Measurements from ENCODE around the gene OBI1.
"Not testable (repeated sequence)": the region's sequence is repeated elsewhere in the genome, so short reads cannot be mapped to it uniquely, and the experiment has no call there.

Gene OBI1

DNA sequence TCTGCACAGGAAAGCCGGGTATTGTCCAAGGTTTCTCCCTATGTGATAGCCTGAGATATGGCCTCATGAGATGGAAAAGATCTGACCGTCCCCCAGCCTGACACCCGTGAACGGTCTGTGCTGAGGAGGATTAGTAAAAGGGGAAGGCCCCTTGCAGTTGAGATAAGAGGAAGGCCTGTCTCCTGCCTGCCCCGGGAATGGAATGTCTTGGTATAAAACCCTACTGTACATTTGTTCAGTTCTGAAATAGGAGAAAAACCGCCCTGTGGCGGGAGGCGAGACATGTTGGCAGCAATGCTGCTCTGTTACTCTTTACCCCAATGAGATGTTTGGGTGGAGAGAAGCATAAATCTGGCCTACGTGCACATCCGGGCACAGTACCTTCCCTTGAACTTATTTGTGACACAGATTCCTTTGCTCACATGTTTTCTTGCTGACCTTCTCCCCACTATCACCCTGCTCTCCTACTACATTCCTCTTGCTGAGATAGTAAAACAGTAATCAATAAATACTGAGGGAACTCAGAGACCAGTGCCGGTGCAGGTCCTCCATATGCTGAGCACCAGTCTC, 11.8 kb downstream of the OBI1 start:
- not testable (repeated sequence) for DNase-seq

DNA sequence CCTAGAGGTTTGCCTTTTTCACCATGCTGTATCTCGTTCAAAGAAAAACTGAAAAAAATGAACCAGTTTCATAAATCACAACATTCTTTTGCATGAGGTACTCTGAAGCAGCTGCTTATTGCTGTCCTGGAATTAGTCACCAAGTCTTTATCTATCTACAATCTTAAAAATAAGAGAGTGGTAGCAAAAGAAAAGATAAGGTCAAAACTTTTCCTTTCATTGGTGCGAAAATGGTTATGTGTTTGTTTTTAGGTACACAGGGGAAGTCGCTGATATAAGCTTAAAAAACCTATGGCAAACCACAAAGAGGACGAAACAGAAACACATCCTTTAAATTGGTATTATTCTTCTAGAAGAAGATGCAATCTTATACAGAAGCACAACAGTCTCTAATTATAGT, 20.7 kb downstream of the OBI1 start:
- no peak for DNase-seq

DNA sequence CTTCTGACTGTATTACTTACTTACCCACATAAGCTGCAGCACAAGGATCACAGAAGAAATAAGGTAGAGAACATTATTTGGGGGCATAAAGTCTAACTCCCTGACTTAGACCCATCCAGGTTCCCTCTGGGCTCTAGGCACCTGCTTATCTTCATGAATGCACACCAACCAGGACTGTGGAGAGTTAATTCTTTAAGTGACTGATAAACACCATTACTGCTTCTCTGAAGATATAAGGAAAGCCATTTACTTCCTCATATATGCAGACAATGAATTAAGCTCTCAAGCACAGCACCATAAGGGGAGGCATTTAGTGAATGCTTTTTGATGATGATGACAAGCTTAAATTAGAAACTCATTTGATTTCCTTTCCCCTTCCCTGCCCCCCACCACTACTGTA, 22.5 kb downstream of the OBI1 start:
- DNase-seq, result no peak

DNA sequence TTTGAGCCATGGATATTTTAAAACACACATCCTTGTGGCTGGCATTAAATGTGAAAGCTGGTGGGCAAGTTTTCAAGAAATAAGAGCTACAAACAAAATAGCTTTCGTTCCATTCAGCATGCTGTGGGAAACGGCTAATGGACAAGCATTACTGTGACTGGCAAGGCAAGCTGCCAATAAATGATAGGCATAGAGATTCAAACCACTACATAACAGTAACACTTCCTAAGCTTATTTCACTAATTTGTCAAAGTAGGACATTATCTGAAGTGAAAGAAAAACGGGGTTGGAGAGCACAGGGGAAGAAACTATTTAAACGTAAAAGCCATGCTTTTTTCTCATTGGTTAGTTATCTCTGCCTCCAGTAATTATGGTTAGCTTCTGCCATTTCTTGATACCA, 26.0 kb downstream of the OBI1 start:
- no peak for DNase-seq

DNA sequence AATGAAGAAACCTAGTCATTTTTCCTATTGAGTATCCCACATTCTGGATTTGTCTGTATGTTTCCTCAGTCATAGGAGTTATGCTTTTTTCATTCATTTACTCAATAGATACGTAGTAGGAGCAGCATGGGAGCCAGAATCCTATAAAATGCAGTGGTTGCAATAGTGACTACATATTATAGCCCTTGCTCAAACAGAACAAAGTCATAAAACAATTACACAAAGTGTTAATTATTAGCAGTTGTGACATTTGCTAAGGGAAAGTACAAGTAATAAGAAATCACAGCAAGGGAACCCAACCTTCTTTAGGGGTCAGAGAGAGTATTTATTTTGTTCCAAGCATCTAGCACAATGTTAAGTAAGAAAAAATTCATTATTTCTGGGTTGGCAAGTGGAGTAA, 27.9 kb downstream of the OBI1 start:
- no peak for DNase-seq

DNA sequence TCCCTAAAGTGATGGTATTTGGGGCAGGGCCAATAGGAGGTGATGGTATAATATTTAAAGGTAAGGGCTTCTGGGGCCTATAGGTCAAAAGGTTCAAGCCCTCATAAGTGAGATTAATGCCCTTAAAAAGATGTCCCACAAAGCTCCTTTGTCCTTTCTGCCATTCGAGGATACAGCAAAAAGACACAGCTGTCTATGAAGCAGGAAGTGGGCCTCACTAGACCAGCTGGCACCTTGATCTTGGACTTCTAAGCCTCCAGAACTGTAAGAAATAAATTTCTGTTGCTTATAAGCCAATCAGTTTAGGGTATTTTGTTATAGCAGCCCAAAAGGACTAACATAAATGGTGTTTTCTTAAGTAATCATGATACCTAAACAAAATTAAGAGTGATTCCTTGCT, 28.4 kb downstream of the OBI1 start:
- DNase-seq, result no peak

DNA sequence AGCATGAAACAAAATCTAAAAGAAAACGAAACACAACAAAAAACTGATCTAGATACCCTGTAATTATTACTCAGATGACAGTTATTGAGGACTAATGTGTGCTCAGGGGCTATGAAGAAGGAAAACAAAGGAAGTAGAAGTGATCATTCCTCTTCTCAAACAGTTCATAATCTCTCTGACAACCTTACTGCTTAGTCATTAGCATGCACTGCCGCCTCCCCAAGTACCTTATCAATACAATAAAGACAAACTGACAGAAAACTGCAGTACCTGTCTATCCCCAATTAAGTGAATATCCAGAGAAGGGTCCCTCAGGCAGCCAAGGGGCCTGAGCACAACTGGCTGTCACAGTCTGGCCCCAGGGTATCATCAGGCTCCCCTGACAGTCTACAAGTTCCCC, 33.6 kb downstream of the OBI1 start:
- DNase-seq, result no peak

DNA sequence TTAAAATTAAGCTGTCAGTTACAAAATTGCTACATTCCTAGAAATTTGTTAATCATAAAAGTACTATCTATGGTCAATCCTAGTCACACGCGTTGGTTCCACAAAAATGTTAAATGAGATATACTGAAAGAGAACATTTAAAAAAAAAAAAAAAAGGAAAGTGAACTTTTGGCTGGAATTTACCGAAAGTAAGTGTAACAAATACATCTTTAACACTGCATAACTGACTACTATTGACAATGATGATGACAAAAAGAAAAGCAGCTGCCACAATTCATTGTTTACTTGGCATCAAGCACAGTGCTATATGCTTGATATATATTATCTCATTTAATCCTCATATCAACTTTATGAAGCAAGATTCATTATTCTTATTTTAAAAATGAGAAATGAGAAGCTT, 35.8 kb downstream of the OBI1 start:
- no peak for DNase-seq

DNA sequence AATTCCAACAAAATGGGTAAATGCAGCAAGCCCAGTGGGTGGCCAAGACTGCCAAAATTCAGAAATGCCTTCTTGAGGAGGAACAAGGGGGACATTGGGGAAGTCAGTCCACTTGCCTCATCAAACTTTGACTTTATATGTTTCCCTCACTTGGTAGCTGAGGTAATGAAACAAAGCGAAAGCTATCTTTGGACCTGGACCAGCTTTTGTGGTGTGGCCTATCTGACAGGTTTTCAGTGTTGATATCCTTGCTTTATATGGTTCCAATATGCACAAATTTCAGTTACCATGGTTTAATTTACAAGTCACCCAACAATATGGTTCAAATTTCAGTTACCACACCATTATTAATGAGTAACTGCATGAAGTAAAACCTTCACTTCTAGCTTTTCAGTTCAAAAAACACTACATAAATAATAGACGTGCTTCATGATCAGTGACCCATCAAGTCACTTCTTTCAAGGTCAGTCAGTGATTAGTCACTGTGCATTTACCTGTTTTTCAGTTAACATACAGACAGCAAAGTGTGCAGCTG, 38.0 kb downstream of the OBI1 start:
- no peak for DNase-seq

DNA sequence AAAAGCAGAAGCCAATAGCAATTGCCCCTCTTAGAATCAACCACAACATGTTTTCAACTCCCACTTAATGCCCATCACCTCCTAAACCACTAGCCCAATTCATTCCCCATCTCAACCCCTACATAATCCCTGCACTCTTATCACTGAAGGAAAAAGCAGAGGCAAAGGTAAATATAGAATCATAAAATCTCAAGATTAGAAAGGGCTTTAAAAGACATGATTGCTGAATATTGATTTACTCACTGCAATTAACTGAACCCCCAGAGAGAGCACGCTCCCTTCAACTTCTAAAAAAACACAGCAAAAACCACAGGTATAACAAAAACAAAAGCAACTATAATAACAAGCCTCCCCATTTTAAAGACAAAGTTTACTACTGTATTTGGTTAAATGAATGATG, 40.5 kb downstream of the OBI1 start:
- no peak for DNase-seq

DNA sequence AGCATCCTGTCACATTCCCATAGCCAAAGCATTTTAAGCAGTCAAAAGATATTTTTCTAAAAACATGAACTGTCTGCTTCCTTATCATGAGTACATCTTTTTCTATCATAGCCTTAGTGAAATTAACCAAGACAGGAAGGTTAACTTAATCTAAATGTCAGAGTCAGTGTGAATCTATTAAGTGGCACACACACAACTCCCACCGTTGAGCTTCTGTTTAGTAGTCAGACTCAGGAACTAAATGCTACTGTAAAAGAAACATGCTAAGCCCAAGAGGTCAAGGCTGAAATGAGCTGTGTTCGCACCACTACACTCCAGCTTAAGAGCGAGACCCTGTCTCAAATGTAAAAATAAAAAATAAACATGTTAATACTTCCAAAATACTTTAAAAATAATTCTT, 47.9 kb downstream of the OBI1 start:
- DNase-seq, result no peak

DNA sequence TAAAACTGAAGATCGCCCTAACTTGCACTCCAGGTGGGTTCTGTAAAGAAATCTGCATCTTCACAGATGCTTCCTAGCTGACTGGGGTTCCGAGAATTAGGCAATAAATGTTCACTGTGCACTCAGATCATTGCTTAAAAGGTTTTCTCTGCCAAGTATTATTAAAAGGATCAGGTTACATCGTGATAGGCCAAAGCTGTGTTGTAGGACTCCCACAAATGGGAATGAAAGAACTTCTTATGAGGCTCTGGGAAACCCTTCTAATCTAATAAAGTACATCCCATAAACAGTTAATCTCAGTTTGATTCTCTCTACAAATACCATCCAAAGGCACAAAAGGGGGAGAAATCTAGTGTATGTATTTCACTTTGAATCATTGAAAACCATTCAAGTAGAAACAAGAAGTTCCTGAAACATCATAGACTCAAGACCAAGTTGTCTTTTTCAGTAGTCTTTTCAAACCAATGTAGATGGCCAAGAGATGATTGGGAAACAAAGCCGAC, 48.5 kb downstream of the OBI1 start:
- DNase-seq, result no peak

DNA sequence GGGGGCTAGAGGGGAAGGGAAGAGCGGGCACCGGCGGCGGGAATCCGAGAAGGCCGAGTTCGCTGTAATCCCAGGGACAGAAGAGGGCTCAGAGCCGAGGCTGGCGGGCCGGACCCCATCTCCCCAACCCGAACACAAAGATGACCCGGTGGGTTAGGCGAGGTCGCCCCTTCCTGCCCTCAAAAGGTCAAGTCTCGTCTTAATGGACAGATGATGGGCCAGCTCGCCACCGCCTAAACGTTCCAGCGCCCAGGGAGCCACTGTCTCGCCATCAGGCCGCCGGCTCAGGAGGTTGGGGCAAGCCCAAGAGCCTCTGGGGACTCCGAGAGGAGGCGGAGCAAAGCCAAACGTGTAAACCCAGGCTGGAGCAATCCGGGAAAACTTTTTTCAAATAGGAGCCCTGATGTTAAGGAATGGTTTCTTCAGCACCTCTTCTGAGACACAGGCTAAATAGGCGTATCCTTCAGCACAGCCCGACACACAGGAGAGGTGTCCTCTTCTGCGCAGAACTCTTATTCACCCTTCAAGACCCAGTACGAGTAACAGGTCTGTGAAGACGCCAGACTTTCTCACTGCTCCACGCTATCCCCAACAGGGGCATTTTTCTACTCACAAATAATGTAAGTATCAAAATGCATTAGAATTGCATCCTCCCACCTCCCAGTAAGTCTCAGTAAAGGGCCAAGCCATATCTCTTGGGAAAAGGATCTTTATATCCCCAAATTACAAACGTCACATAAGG, 49.3 kb downstream of the OBI1 start:
- no peak for DNase-seq

DNA sequence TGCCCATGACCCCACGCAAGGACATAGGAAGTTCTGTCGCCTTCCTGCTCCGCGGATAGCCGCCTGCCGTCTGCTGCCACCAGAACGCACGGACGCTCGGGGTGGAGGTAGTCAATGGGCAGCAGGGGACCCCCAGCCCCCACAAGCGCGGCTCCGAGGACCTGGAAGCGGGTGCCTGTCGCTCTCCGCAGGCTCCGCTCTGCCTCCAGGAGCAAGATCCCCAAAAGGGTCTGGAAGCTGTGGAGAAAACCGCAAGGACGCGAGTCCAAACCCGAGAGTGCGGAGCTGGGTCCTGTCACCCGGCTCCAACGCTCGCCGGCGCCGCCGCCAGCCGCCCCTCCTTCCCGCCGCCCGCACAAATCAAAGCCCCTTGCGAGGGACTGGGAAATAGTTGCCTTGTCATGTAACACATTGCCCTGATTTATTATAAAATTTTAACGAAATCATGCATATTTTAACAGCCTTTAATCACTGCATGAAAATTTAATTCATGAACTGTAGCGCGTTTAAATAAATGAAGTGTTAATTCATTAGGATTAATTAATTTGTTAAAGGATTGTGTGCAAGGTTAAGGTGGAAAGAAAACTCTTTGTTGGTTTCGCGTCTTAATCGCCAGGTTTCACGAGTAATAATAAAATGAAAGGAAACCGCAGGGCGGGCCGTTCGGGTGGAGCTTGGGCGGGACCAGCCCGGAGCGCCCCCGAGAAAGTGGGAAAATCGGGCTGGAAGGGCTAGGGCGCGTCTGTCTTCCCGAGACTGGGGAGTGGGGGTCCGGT, 50.1 kb downstream of the OBI1 start:
- DNase-seq, result no peak

DNA sequence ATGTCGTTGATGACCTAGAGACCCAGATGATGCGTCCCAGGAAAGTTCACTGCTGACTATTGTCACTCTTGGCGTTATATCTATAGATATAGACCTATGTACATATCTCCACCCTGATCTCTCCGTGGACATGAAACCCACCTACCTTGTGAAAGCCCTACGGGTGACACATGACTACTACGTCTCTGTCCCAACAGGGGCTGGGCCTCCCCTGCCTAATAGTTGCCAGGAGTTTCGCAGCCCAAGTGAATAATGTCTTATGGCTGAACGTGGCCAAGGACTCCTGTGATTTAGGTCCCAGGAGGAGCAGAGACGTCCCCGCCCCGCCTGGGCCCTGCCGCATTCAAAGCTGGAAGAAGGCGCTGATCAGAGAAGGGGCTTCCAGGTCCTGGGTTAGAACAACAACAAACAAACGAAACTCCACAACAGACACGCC, 50.7 kb downstream of the OBI1 start:
- DNase-seq, result no peak

DNA sequence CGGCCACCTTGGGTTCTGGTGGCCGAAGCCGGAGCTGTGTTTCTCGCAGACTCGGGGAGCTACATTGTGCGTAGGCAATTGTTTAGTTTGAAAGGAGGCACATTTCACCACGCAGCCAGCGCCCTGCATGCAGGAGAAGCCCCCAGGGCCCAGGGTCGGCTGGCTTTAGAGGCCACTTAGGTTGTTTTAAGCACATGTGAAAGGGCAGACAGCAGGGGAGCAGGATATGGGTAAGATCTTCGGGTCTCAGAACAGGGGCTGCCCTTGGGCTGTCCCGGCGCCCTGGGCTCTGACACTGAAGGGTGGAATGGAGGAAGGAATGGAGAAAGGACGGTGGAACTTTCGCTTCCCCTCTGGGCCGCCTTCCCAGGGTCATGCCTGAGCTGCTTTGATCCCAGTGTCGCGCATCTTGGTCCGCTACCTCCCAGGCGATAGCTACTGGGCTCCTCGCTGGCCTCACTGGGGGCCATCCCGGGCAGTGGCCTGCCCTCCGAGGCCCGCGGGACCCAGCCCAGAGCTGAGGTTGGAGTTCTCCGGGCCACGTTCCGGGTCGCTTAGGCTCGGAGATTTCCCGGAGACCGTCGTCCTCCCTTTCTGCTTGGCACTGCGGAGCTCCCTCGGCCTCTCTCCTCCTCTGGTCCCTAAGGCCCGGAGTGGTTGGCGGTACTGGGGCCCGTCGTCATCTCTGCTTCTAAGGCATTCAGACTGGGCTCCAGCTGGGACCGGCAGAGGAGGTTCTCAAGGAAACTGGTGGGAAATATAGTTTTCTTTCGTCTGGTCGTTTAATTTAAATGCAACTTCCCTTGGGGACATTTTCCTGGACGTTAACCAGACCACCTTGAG, 51.3 kb downstream of the OBI1 start:
- DNase-seq, result no peak

DNA sequence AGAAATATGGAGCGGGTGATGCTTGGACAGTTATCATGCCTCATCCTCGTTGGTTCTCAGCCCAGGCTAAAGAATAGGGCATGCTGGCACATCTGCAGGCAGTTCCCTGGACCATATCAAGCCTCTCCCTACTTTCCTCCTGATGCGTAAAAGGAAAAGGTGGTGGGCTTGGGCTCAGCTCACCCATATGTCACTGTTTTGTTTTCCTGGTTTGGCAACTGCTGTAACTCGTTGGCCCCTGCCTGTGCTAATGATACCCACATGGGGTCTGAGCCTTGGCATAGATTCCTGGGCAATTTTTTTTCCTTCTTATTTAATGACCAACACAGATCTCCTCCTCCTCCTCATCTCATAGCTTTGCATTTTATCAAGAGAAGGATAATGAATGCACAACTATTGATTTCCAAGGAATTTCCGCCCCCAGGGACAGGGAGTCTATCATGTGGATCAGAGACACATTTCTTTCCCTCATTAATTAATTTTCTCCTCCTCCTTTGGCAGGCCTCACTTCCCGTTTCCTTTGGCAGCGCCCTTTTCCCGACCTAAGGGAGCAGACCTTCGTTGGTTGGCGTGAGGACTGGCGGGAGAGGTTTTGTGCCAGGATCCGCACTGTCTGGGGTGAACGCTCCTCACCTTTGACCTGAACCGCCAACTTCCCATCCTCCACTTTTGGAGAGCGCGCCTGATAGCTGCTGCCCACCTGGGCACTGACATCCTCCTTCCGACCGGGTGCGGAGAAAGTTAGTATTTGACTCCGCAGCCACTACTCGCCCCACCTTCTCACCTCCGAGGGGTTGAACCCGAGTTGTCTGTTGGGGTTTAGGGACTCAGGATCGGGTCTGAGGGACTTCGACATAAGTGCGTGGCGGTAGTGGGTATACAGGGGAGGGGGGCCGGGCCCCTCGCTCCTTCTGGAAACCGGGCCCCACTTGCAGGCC, 52.2 kb downstream of the OBI1 start:
- no peak for DNase-seq

DNA sequence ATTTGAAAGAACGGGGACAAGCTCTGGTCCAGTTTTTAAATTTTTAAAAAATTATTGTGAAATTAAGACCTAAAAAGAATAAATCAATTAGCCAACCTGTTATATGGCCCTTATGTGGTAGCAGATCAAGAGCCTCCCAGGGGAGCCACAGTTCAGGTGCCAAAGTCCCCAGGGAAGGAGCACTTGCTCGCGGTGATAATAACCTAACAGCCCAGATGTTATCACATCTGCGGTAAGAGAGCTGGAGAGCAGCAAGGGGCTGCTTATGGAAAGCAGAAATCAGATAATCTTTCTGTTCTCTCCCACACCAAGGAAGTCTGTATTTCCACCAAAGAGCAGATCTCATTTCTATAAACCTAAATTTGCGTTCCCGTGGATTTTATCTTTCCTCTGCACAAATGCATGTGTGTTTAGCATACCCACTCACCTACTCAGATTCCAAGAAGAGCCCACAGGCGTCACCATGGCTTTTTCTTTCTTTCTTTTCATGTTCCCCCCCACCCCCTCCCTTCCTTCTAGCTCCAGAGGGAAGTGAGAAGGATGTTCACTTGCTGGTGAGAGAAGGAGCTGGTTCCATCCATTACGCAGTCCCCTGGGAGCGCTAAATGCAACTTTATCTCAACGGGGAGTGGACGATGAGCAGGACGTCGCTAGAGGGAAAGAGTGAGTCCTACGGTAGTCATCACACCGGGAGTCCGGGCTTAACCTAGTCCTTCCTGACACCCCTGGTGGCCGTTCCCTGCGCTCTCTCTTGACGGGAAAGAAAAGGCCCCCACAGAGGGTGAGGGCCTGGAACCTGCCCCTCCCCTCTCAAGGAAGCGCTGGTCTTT, 54.0 kb downstream of the OBI1 start:
- DNase-seq, result no peak

DNA sequence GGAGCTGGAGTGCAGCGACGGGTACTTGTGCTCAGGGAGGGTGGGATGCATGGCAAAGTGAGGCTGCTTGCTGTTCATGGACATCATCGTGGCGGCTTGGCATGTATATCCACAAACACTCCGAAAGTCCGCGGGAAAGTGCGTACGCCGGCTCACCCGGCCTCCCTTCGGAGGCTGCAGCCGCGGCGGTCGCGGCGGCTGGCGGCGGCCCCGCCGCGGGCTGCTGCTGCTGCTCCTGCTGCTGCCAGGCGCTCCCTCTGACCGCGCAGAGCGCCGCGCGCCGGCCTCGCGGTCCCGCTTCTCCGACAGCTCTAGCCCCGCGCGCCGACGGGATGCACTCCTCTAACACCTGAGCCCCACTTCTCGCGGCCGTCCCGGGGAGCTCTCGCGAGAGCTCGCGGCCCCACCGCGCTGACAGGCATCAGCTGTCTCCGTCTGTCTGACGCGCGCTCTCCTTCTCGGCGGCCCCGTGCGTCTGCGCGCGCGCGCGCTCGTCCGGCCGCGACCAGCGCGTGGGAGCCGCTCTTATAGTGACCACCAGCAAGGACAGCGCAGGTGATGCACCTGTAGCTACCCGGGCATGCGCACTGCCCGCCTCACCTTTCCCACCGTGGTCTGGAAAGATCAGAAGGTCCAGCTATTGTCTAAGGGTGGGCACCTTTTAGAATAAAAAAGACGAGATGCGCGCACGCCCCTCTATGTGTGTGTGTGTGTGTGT, 55.6 kb downstream of the OBI1 start, which contains the start of gene POU4F1:
Gene POU4F1 (minus strand): TSS at position 313 of the 718 bp plus-strand sequence. CDS start 226 bp downstream, at position 87.
- peak; percentile 66 to 69 for DNase-seq
